OCI-LY1 (cell line): ENCODE measurements around the gene UBE2Z.

Experiments used
- H2AFZ ChIP-seq: fragments of 200-600 bp; sonication (generic), shearing (Covaris generic); 2 replicates; pipeline ENCODE4 v1.6.0; 2014; ENCODE audit warnings: antibody characterized with exemption, mild to moderate bottlenecking, low read length
- H3F3A ChIP-seq: fragments of 200-600 bp; sonication (generic), shearing (Covaris generic); 2 replicates; pipeline ENCODE4 v1.6.0; 2014; ENCODE audit warnings: mild to moderate bottlenecking, antibody characterized with exemption, low read length, moderate library complexity; ENCODE audit not compliant: insufficient read depth
- H3K27ac ChIP-seq: fragments of 200-600 bp; sonication (generic); 2 replicates; pipeline ENCODE4 v1.5.1; 2014; ENCODE audit warnings: low read length, mixed run types, mild to moderate bottlenecking, low read depth; ENCODE audit not compliant: poor library complexity, severe bottlenecking
- H3K27me3 ChIP-seq: fragments of 200-600 bp; sonication (generic); 2 replicates; pipeline ENCODE4 v1.6.0; 2014; ENCODE audit warnings: antibody characterized with exemption, mild to moderate bottlenecking, low read length, moderate library complexity; ENCODE audit not compliant: insufficient read depth
- H3K36me3 ChIP-seq: fragments of 200-600 bp; sonication (generic); 2 replicates; pipeline ENCODE4 v1.6.1; 2014; ENCODE audit warnings: mild to moderate bottlenecking, antibody characterized with exemption, low read length, moderate library complexity, mixed read lengths; ENCODE audit not compliant: insufficient read depth
- H3K4me1 ChIP-seq: fragments of 200-600 bp; sonication (generic); 2 replicates; pipeline ENCODE4 v1.5.1; 2014; ENCODE audit warnings: mild to moderate bottlenecking, low read length, moderate library complexity; ENCODE audit not compliant: insufficient read depth, severe bottlenecking
- H3K4me2 ChIP-seq: fragments of 200-600 bp; sonication (generic), shearing (Covaris generic); 2 replicates; pipeline ENCODE4 v1.6.1; 2014; ENCODE audit warnings: low read length
- H3K4me3 ChIP-seq: fragments of 200-600 bp; sonication (generic); 2 replicates; pipeline ENCODE4 v1.5.1; 2014; ENCODE audit warnings: low read length, low read depth, mild to moderate bottlenecking, mixed read lengths; ENCODE audit not compliant: poor library complexity, severe bottlenecking
- H3K79me2 ChIP-seq: fragments of 200-600 bp; shearing (Covaris generic); 2 replicates; pipeline ENCODE4 v1.6.1; 2016; ENCODE audit warnings: mixed run types, low read length, mixed read lengths; ENCODE audit not compliant: insufficient read depth
- H3K9ac ChIP-seq: fragments of 200-600 bp; sonication (generic), shearing (Covaris generic); 2 replicates; pipeline ENCODE4 v1.6.1; 2014; ENCODE audit warnings: mild to moderate bottlenecking, low read length, mixed read lengths
- H3K9me2 ChIP-seq: fragments of 200-600 bp; sonication (generic), shearing (Covaris generic); 2 replicates; pipeline ENCODE4 v1.6.1; 2014; ENCODE audit warnings: low read depth, mild to moderate bottlenecking, low read length, mixed read lengths
- H3K9me3 ChIP-seq: fragments of 200-600 bp; shearing (Covaris generic); 2 replicates; pipeline ENCODE4 v1.6.1; 2014; ENCODE audit warnings: low read length, mixed read lengths
- H4K20me1 ChIP-seq: fragments of 200-600 bp; sonication (generic), shearing (Covaris generic); 2 replicates; pipeline ENCODE4 v1.6.0; 2016; ENCODE audit warnings: mild to moderate bottlenecking, low read length; ENCODE audit not compliant: insufficient read depth
- CTCF ChIP-seq: fragments of 200-600 bp; sonication (generic), shearing (Covaris generic); IDR thresholded peaks from 2 replicates; pipeline ENCODE4 v1.5.1; 2017; ENCODE audit warnings: mild to moderate bottlenecking, antibody characterized with exemption, low read length, moderate library complexity, mixed read lengths
- EZH2 ChIP-seq: fragments of 200-600 bp; sonication (generic), shearing (Covaris generic); IDR thresholded peaks from 2 replicates; pipeline ENCODE4 v1.8.0; 2017; ENCODE audit warnings: borderline replicate concordance, mixed run types, mild to moderate bottlenecking, antibody characterized with exemption, low read length, moderate library complexity, mixed read lengths

The UBE2Z gene

GRCh38 chr17:48951572-48951971, 43.4 kb downstream of the UBE2Z start:
- Histone ChIP-seq H3K36me3 (no peaks in the 10 kb centered on the region), H4K20me1 (no peaks in the 10 kb centered on the region), H2AFZ (no peak overlapping the region), H3F3A (no peaks in the 10 kb centered on the region), H3K79me2 (no peaks in the 10 kb centered on the region), H3K9ac (no peak overlapping the region), H3K9me3 (no peaks in the 10 kb centered on the region), H3K9me2 (no peaks in the 10 kb centered on the region), H3K4me2 (no peak overlapping the region), H3K27ac (peak overlapping the region; percentile 93), H3K27me3 (no peaks in the 10 kb centered on the region), H3K4me1 (peaks cover 27% of the 10 kb centered on the region), H3K4me3 (no peak overlapping the region)
- no peak for TF ChIP-seq CTCF
- no peak for TF ChIP-seq EZH2

GRCh38 chr17:48952904-48953303, 44.7 kb downstream of the UBE2Z start:
- Histone ChIP-seq H3K9me3 (no peaks in the 10 kb centered on the region), H3K27me3 (no peaks in the 10 kb centered on the region), H3F3A (no peaks in the 10 kb centered on the region), H3K4me2 (peak overlapping the region; percentile 27), H3K27ac (peak overlapping the region; percentile 93), H3K79me2 (no peaks in the 10 kb centered on the region), H3K9ac (peak overlapping the region; percentile 20; the same call in 1 of the 2 replicates), H3K4me3 (no peak overlapping the region), H4K20me1 (no peaks in the 10 kb centered on the region), H3K4me1 (peaks cover 27% of the 10 kb centered on the region), H3K36me3 (no peaks in the 10 kb centered on the region), H3K9me2 (no peaks in the 10 kb centered on the region), H2AFZ (no peak overlapping the region)
- TF ChIP-seq EZH2 (no peak), CTCF (no peak)

GRCh38 chr17:48954300-48954755, 46.1 kb downstream of the UBE2Z start:
- no peaks in the 10 kb centered on the region for H4K20me1 ChIP-seq
- H3K27me3 ChIP-seq, result no peaks in the 10 kb centered on the region
- H3K79me2 ChIP-seq, result no peaks in the 10 kb centered on the region
- no peaks in the 10 kb centered on the region for H3K9me2 ChIP-seq
- no peaks in the 10 kb centered on the region for H3K36me3 ChIP-seq
- peak overlapping the region; percentile 71; the same call in 1 of the 2 replicates for H2AFZ ChIP-seq
- H3K9ac ChIP-seq, result peak overlapping the region; percentile 2; the same call in 1 of the 2 replicates
- no peaks in the 10 kb centered on the region for H3K9me3 ChIP-seq
- no peaks in the 10 kb centered on the region for H3F3A ChIP-seq
- peaks cover 27% of the 10 kb centered on the region for H3K4me1 ChIP-seq
- H3K27ac ChIP-seq, result peak overlapping the region; percentile 93
- H3K4me2 ChIP-seq, result peak overlapping the region; percentile 11; the same call in 1 of the 2 replicates
- no peak for TF ChIP-seq EZH2
- peak; percentile 87 for TF ChIP-seq CTCF
- no peak overlapping the region for H3K4me3 ChIP-seq
